ENCODE data around the gene TMEM165.

GRCh38 chr4:55468724-55469123 is 73.0 kb downstream of the TMEM165 start:
- TF ChIP-seq POLR2AphosphoS5 (IDR thresholded peaks at IDR 0.05; ENCODE audit: low read depth, low read length) (no peak), POLR2A (IDR thresholded peaks at IDR 0.05; ENCODE audit: low read depth, low read length) (no peak), TAF1 (IDR thresholded peaks at IDR 0.05; ENCODE audit: low read depth, low read length) (no peak), SPI1 (IDR thresholded peaks at IDR 0.05; ENCODE audit: low read depth, low read length) (no peak)
